MM.1S (cell line): ENCODE measurements around the gene LHFPL4.

Experiments
- DNase-seq: peaks from one replicate; pipeline ENCODE4 v3.0.0-alpha.2; 2015
- H2AFZ ChIP-seq: fragments of 300-600 bp; sonication (generic); 2 replicates; pipeline ENCODE4 v1.6.0; 2016; ENCODE audit warnings: antibody characterized with exemption, low read length
- H3F3A ChIP-seq: fragments of 300-600 bp; sonication (generic); 2 replicates; pipeline ENCODE4 v1.6.1; 2016; ENCODE audit warnings: mild to moderate bottlenecking, antibody characterized with exemption, low read length, moderate library complexity, mixed read lengths; ENCODE audit not compliant: insufficient read depth
- H3K27ac ChIP-seq: fragments of 300-600 bp; sonication (generic); 2 replicates; pipeline ENCODE4 v1.5.1; 2016; ENCODE audit warnings: mild to moderate bottlenecking, low read length
- H3K27me3 ChIP-seq: fragments of 300-600 bp; sonication (generic); replicated peaks from 2 replicates; pipeline ENCODE4 v1.6.0; 2016; ENCODE audit warnings: low read length; ENCODE audit not compliant: insufficient read depth
- H3K36me3 ChIP-seq: fragments of 300-600 bp; sonication (generic); replicated peaks from 2 replicates; pipeline ENCODE4 v1.6.1; 2016; ENCODE audit warnings: mild to moderate bottlenecking, low read length, mixed read lengths; ENCODE audit not compliant: insufficient read depth
- H3K4me1 ChIP-seq: fragments of 300-600 bp; sonication (generic); 2 replicates; pipeline ENCODE4 v1.6.1; 2016; ENCODE audit warnings: low read length, mixed read lengths
- H3K4me2 ChIP-seq: fragments of 300-600 bp; sonication (generic); 2 replicates; pipeline ENCODE4 v1.6.0; 2016; ENCODE audit warnings: low read depth, low read length
- H3K4me3 ChIP-seq: fragments of 300-600 bp; sonication (generic); 2 replicates; pipeline ENCODE4 v1.5.1; 2016; ENCODE audit warnings: low read length, mixed read lengths
- H3K79me2 ChIP-seq: fragments of 300-600 bp; sonication (generic); 2 replicates; pipeline ENCODE4 v1.6.1; 2016; ENCODE audit warnings: mixed run types, low read length, mixed read lengths
- H3K9ac ChIP-seq: fragments of 300-600 bp; sonication (generic); 2 replicates; pipeline ENCODE4 v1.6.1; 2016; ENCODE audit warnings: low read length, mixed read lengths
- H3K9me2 ChIP-seq: fragments of 300-600 bp; sonication (generic); replicated peaks from 2 replicates; pipeline ENCODE4 v1.6.1; 2016; ENCODE audit warnings: mild to moderate bottlenecking, low read length, mixed read lengths; ENCODE audit not compliant: insufficient read depth
- H3K9me3 ChIP-seq: fragments of 300-600 bp; sonication (generic); replicated peaks from 2 replicates; pipeline ENCODE4 v1.6.1; 2016; ENCODE audit warnings: mild to moderate bottlenecking, low read length, mixed read lengths; ENCODE audit not compliant: insufficient read depth
- H4K20me1 ChIP-seq: fragments of 300-600 bp; sonication (generic); 2 replicates; pipeline ENCODE4 v1.6.1; 2016; ENCODE audit warnings: mild to moderate bottlenecking, low read length, moderate library complexity, mixed read lengths; ENCODE audit not compliant: insufficient read depth
- CTCF ChIP-seq: fragments of 300-600 bp; sonication (generic); IDR thresholded peaks from 2 replicates; pipeline ENCODE4 v1.5.1; 2016; ENCODE audit warnings: antibody characterized with exemption, low read length, mixed read lengths
- EZH2 ChIP-seq: fragments of 300-600 bp; sonication (generic); optimal IDR thresholded peaks from 2 replicates; pipeline ENCODE3; 2017; ENCODE audit warnings: low read depth, mild to moderate bottlenecking, antibody characterized with exemption, low read length, mixed read lengths
- EZH2phosphoT487 ChIP-seq: fragments of 300-600 bp; sonication (generic); IDR thresholded peaks from 2 replicates; pipeline ENCODE4 v1.6.1; 2018; ENCODE audit warnings: antibody characterized with exemption, low read length

The LHFPL4 gene

DNA sequence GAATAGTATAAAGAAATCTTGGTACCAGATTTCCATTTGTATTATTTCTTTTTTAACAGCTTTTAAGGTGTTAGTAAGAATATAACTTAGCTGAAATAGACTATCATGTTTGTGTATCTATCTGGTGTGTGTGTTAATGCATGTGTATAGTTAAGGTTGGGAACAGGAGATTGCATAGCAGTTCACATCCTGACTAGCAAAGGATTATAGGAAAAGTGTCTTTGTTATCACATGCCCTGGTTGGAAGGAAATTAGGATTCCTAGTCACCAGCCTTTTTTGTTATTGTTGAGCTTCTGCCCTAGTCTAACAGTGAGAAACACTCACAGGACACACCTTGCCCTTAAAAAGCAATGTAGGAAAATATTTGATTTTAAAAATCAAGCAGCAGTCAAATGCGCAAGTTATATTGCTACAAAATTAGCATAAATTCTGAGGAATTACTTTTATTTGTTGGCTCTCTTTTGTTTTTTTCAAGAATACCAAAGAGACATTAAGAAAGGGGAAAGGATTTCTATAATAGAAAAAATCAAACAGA, 98.0 kb downstream of the LHFPL4 start:
- no peaks in the 10 kb centered on the region for H3K9me2 ChIP-seq
- H4K20me1 ChIP-seq, result 0 out of 2 replicates have a peak, but pooled peaks cover 5% of the 10 kb centered on the region
- H3K27ac ChIP-seq, result no peak overlapping the region
- peaks cover 15% of the 10 kb centered on the region; the same call in 1 of the 2 replicates for H3F3A ChIP-seq
- no peak for TF ChIP-seq CTCF
- no peak for TF ChIP-seq EZH2phosphoT487
- no peaks in the 10 kb centered on the region for H3K27me3 ChIP-seq
- peaks cover 14% of the 10 kb centered on the region for H3K4me1 ChIP-seq
- no peak overlapping the region for H3K9ac ChIP-seq
- peaks cover 11% of the 10 kb centered on the region; the same call in 1 of the 2 replicates for H3K36me3 ChIP-seq
- no peak overlapping the region for H3K4me3 ChIP-seq
- H3K9me3 ChIP-seq, result no peaks in the 10 kb centered on the region
- no peak overlapping the region for H3K4me2 ChIP-seq
- H3K79me2 ChIP-seq, result peaks cover 36% of the 10 kb centered on the region
- H2AFZ ChIP-seq, result no peak overlapping the region
- DNase-seq, result no peak

- no peak for TF ChIP-seq EZH2phosphoT487
- TF ChIP-seq CTCF, result no peak
- no peak for TF ChIP-seq EZH2
- Histone ChIP-seq H2AFZ (no peak overlapping the region), H3K4me3 (no peak overlapping the region), H3K9ac (peak overlapping the region; percentile 3; the same call in 1 of the 2 replicates), H3K4me2 (peak overlapping the region; percentile 27; the same call in 1 of the 2 replicates), H3K9me2 (no peaks in the 10 kb centered on the region), H3F3A (peaks cover 16% of the 10 kb centered on the region; the same call in 1 of the 2 replicates), H4K20me1 (0 out of 2 replicates have a peak, but pooled peaks cover 5% of the 10 kb centered on the region), H3K36me3 (peaks cover 20% of the 10 kb centered on the region; the same call in 1 of the 2 replicates), H3K27ac (peak overlapping the region; percentile 19; the same call in 1 of the 2 replicates), H3K27me3 (no peaks in the 10 kb centered on the region), H3K79me2 (peaks cover 52% of the 10 kb centered on the region), H3K9me3 (no peaks in the 10 kb centered on the region), H3K4me1 (peaks cover 14% of the 10 kb centered on the region)
- peak; percentile 48 for DNase-seq
These were observed 101.2 kb downstream of the LHFPL4 start for GRCh38 chr3:9452417-9452816.

GRCh38 chr3:9450991-9451390, 102.6 kb downstream of the LHFPL4 start:
- H3K9ac ChIP-seq, result no peak overlapping the region
- no peaks in the 10 kb centered on the region for H3K9me3 ChIP-seq
- no peak for DNase-seq
- H3K4me2 ChIP-seq, result no peak overlapping the region
- no peak overlapping the region for H2AFZ ChIP-seq
- no peaks in the 10 kb centered on the region for H3K9me2 ChIP-seq
- TF ChIP-seq EZH2 (no peak), EZH2phosphoT487 (no peak), CTCF (no peak)
- H3K4me3 ChIP-seq, result no peak overlapping the region
- H3K27me3 ChIP-seq, result no peaks in the 10 kb centered on the region
- H3F3A ChIP-seq, result peaks cover 16% of the 10 kb centered on the region; the same call in 1 of the 2 replicates
- H3K36me3 ChIP-seq, result peaks cover 20% of the 10 kb centered on the region; the same call in 1 of the 2 replicates
- H4K20me1 ChIP-seq, result 0 out of 2 replicates have a peak, but pooled peaks cover 5% of the 10 kb centered on the region
- no peak overlapping the region for H3K27ac ChIP-seq
- peaks cover 14% of the 10 kb centered on the region for H3K4me1 ChIP-seq
- peaks cover 52% of the 10 kb centered on the region for H3K79me2 ChIP-seq
